ENCODE results near the gene SFXN3.
A peak's percentile ranks its signal among the peaks of the same experiment; 100 is the strongest.

SFXN3 gene

DNA sequence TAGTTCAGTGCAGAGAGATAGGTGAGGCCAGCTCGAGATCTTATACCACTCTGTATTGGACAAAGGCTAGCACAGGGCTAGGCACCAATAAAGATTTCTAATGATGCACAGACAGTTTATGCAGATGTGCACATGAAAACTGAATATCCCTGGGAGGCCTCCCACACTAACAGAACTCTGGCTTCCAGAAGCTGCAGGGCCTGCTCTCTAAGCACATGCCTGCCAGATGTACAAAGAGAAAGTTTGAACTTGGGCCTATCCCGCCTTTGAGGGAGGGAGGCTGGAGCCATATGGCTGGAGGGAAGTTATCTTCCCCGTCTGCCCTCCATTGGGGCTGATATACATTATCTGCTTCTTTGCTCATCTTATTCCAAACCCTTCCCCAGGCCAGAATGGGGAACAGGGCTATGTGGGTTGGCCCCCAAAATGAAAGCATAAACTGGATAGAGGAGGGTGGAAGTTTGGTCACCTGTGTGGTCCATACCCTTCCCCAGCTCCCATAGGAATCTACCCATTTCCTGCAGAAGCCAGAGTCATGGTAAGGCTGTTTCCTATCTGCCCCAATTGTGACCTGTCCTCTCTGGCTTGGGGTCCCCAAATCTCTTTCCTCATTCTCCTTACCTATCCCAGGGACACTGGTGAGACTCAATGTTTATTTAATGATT, 34.6 kb downstream of the SFXN3 start:
- Histone ChIP-seq H3K36me3 (ENCODE audit: control insufficient read depth, insufficient read depth, low read length) (no peaks in the 10 kb centered on the region), H3K27me3 (replicated peaks; ENCODE audit: control insufficient read depth, insufficient read depth, low read length, poor library complexity, severe bottlenecking) (peaks cover 34% of the 10 kb centered on the region), H3K4me1 (ENCODE audit: control insufficient read depth, insufficient read depth, low read length, poor library complexity, severe bottlenecking) (peaks cover 45% of the 10 kb centered on the region), H3K9me3 (ENCODE audit: control insufficient read depth, low read length) (no peaks in the 10 kb centered on the region), H3K4me3 (ENCODE audit: insufficient read depth, low read depth, low read length, poor library complexity, severe bottlenecking) (no peak overlapping the region), H3K27ac (ENCODE audit: insufficient read depth, low read length, poor library complexity, severe bottlenecking) (no peak overlapping the region)
- no peak for DNase-seq

DNA sequence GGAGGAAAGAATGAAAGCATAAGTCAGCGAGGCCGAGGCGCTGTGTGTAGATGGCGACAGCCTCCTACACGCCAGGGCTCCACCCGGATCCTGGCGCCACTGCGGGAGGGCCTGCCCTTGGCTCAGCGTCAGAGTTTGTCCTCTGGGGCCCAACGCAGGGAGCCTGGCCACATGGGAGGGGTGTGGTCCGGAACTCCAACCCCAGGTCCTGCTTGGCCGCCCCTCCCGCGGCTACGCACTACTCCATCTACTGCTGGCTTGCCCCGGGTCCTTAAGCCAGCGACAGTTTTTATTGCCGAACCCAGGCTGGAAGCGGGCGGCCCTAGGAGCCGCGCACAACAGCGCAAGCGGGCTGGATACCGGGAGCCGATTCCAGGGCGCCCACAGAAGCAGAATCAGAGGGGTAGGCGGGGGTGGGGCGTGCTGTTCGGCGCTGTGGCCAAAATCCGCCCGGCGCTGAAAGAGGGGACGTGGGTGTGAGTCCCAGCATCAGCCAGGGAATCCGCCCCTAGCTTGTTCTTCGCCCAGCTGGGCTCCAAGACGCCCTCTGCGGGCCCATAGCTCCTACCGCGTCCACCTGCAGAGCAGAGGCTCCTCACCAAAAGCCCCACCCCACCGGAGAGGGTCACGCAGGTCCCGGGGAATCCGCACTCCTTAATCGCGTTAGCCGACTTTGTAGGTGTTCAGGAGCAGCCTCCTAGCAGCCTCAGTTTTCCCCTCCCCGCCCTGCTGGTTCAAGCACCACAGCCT, 35.3 kb downstream of the SFXN3 start:
- H3K4me3 ChIP-seq (ENCODE audit: insufficient read depth, low read depth, low read length, poor library complexity, severe bottlenecking) = peak overlapping the region; percentile 19
- peaks cover 34% of the 10 kb centered on the region for H3K27me3 ChIP-seq (replicated peaks; ENCODE audit: control insufficient read depth, insufficient read depth, low read length, poor library complexity, severe bottlenecking)
- peaks cover 40% of the 10 kb centered on the region for H3K4me1 ChIP-seq (ENCODE audit: control insufficient read depth, insufficient read depth, low read length, poor library complexity, severe bottlenecking)
- H3K9me3 ChIP-seq (ENCODE audit: control insufficient read depth, low read length) = no peaks in the 10 kb centered on the region
- no peak overlapping the region for H3K27ac ChIP-seq (ENCODE audit: insufficient read depth, low read length, poor library complexity, severe bottlenecking)
- H3K36me3 ChIP-seq (ENCODE audit: control insufficient read depth, insufficient read depth, low read length) = no peaks in the 10 kb centered on the region
- peak; percentile 8 to 29 (median 25) for DNase-seq

DNA sequence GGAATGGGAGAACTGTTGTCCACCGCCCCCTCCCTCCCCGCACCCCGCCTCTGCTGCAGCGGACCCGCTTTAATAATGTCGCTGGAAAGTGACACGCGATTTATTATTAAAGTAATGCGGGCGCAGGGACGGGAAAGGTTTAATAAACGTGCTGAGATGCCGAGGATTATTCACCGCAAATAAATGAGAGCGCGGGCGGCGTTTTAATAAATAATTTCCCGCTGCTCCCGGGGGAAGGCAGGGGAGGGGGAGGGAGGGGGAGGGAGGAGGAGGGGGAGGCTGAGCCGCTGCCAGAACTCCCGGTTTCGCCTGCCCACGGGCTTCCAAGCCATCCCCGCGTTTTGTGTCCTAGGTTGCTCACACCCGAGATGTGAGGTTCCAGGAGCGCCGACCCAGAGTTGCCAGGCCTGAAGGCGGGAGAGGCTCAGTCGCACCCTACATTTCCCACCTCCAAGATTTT, 35.9 kb downstream of the SFXN3 start:
- Histone ChIP-seq H3K9me3 (ENCODE audit: control insufficient read depth, low read length) (no peaks in the 10 kb centered on the region), H3K4me1 (ENCODE audit: control insufficient read depth, insufficient read depth, low read length, poor library complexity, severe bottlenecking) (peaks cover 34% of the 10 kb centered on the region), H3K36me3 (ENCODE audit: control insufficient read depth, insufficient read depth, low read length) (no peaks in the 10 kb centered on the region), H3K4me3 (ENCODE audit: insufficient read depth, low read depth, low read length, poor library complexity, severe bottlenecking) (peak overlapping the region; percentile 60), H3K27me3 (replicated peaks; ENCODE audit: control insufficient read depth, insufficient read depth, low read length, poor library complexity, severe bottlenecking) (peaks cover 34% of the 10 kb centered on the region), H3K27ac (ENCODE audit: insufficient read depth, low read length, poor library complexity, severe bottlenecking) (no peak overlapping the region)
- no peak for DNase-seq

- H3K27me3 ChIP-seq (replicated peaks; ENCODE audit: control insufficient read depth, insufficient read depth, low read length, poor library complexity, severe bottlenecking) = peaks cover 34% of the 10 kb centered on the region
- H3K36me3 ChIP-seq (ENCODE audit: control insufficient read depth, insufficient read depth, low read length) = no peaks in the 10 kb centered on the region
- no peak overlapping the region for H3K27ac ChIP-seq (ENCODE audit: insufficient read depth, low read length, poor library complexity, severe bottlenecking)
- H3K4me1 ChIP-seq (ENCODE audit: control insufficient read depth, insufficient read depth, low read length, poor library complexity, severe bottlenecking) = peaks cover 28% of the 10 kb centered on the region
- peak; percentile 57 to 67 (median 61) for DNase-seq
- no peaks in the 10 kb centered on the region for H3K9me3 ChIP-seq (ENCODE audit: control insufficient read depth, low read length)
- H3K4me3 ChIP-seq (ENCODE audit: insufficient read depth, low read depth, low read length, poor library complexity, severe bottlenecking) = peak overlapping the region; percentile 60
These were observed 36.5 kb downstream of the SFXN3 start for GRCh38 chr10:101067356-101068083.

DNA sequence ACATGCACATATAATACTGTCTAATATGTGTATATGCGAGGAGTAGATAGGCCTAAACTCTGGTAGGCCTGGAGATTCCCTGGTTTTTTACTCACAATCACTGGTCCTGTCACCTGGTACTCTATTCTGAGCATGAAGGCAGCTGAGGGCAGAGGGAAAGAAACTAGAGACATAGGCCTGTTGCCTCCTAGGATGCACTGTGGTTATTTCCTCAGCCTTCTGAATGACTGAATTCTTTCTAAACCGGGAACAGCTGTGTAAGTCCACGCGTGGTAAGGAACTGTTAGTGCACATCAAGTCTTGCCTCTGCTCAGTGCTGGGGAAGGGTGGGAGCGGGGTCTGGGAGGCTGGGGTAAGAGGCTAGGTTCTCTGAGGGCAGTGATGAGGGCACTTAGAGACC, 38.4 kb downstream of the SFXN3 start:
- H3K27ac ChIP-seq (ENCODE audit: insufficient read depth, low read length, poor library complexity, severe bottlenecking) = no peak overlapping the region
- H3K4me3 ChIP-seq (ENCODE audit: insufficient read depth, low read depth, low read length, poor library complexity, severe bottlenecking) = no peak overlapping the region
- no peaks in the 10 kb centered on the region for H3K9me3 ChIP-seq (ENCODE audit: control insufficient read depth, low read length)
- H3K27me3 ChIP-seq (replicated peaks; ENCODE audit: control insufficient read depth, insufficient read depth, low read length, poor library complexity, severe bottlenecking) = peaks cover 23% of the 10 kb centered on the region
- no peaks in the 10 kb centered on the region for H3K36me3 ChIP-seq (ENCODE audit: control insufficient read depth, insufficient read depth, low read length)
- no peak for DNase-seq
- H3K4me1 ChIP-seq (ENCODE audit: control insufficient read depth, insufficient read depth, low read length, poor library complexity, severe bottlenecking) = peaks cover 17% of the 10 kb centered on the region

DNA sequence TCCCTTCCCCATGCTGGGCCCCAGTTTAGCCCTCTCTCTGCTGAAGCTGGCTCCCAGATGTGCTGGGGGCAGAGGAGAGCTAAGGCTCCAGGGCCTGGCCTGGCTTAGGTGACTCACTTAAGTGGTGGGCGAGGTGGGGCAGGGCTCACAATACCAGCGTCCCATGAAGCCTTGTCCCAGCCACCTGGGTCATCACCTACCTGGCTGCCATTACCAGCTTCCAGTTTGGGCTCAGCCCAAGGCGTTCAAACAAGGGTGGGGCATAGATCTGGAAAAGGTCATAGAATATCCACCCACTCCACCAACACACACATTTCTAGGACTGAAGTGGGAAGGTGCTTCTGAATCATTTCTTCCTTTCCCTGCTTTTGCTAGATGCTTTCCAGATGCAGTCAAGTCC, 39.1 kb downstream of the SFXN3 start:
- no peak overlapping the region for H3K27ac ChIP-seq (ENCODE audit: insufficient read depth, low read length, poor library complexity, severe bottlenecking)
- H3K9me3 ChIP-seq (ENCODE audit: control insufficient read depth, low read length) = no peaks in the 10 kb centered on the region
- no peak overlapping the region for H3K4me3 ChIP-seq (ENCODE audit: insufficient read depth, low read depth, low read length, poor library complexity, severe bottlenecking)
- no peaks in the 10 kb centered on the region for H3K36me3 ChIP-seq (ENCODE audit: control insufficient read depth, insufficient read depth, low read length)
- peaks cover 18% of the 10 kb centered on the region for H3K27me3 ChIP-seq (replicated peaks; ENCODE audit: control insufficient read depth, insufficient read depth, low read length, poor library complexity, severe bottlenecking)
- H3K4me1 ChIP-seq (ENCODE audit: control insufficient read depth, insufficient read depth, low read length, poor library complexity, severe bottlenecking) = peaks cover 17% of the 10 kb centered on the region
- DNase-seq = no peak

- Histone ChIP-seq H3K4me1 (ENCODE audit: control insufficient read depth, insufficient read depth, low read length, poor library complexity, severe bottlenecking) (peaks cover 12% of the 10 kb centered on the region), H3K27me3 (replicated peaks; ENCODE audit: control insufficient read depth, insufficient read depth, low read length, poor library complexity, severe bottlenecking) (peaks cover 15% of the 10 kb centered on the region), H3K27ac (ENCODE audit: insufficient read depth, low read length, poor library complexity, severe bottlenecking) (no peak overlapping the region), H3K36me3 (ENCODE audit: control insufficient read depth, insufficient read depth, low read length) (no peaks in the 10 kb centered on the region), H3K4me3 (ENCODE audit: insufficient read depth, low read depth, low read length, poor library complexity, severe bottlenecking) (no peak overlapping the region), H3K9me3 (ENCODE audit: control insufficient read depth, low read length) (no peaks in the 10 kb centered on the region)
- no peak for DNase-seq
These were observed 40.3 kb downstream of the SFXN3 start for GRCh38 chr10:101071267-101071884.

DNA sequence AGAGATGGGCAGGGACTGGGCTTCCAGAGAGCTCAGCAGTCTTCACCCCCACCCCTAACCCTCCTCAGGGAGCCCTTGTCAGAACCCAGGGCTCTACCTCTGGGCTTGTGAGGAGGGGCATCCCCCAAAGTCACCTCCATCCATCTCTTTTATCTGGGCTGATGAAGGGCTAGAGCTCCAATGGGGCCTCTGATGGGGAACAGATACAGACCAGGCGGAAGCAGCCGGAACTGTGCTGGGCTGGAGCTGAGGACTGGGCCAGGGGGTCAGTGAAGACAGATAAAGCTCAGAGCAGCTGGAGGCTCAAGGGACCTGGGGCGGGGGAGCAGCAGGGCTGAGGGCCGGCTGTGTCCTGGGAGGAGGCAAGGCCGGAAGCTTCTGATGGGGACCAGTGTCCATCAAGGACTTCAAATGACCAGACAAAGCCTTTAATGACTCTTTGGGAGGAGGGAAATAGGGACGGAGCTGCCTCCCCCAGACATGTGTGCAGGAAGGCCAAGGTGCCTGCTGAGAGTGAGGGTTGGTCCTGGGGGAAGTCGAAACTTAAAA, 40.9 kb downstream of the SFXN3 start:
- H3K27me3 ChIP-seq (replicated peaks; ENCODE audit: control insufficient read depth, insufficient read depth, low read length, poor library complexity, severe bottlenecking) = peaks cover 10% of the 10 kb centered on the region
- no peak for DNase-seq
- no peaks in the 10 kb centered on the region for H3K36me3 ChIP-seq (ENCODE audit: control insufficient read depth, insufficient read depth, low read length)
- no peaks in the 10 kb centered on the region for H3K9me3 ChIP-seq (ENCODE audit: control insufficient read depth, low read length)
- no peak overlapping the region for H3K4me3 ChIP-seq (ENCODE audit: insufficient read depth, low read depth, low read length, poor library complexity, severe bottlenecking)
- no peak overlapping the region for H3K27ac ChIP-seq (ENCODE audit: insufficient read depth, low read length, poor library complexity, severe bottlenecking)
- H3K4me1 ChIP-seq (ENCODE audit: control insufficient read depth, insufficient read depth, low read length, poor library complexity, severe bottlenecking) = peaks cover 6% of the 10 kb centered on the region

- DNase-seq = no peak
- H3K9me3 ChIP-seq (ENCODE audit: control insufficient read depth, low read length) = no peaks in the 10 kb centered on the region
- peaks cover 4% of the 10 kb centered on the region for H3K27me3 ChIP-seq (replicated peaks; ENCODE audit: control insufficient read depth, insufficient read depth, low read length, poor library complexity, severe bottlenecking)
- H3K4me3 ChIP-seq (ENCODE audit: insufficient read depth, low read depth, low read length, poor library complexity, severe bottlenecking) = no peak overlapping the region
- no peaks in the 10 kb centered on the region for H3K4me1 ChIP-seq (ENCODE audit: control insufficient read depth, insufficient read depth, low read length, poor library complexity, severe bottlenecking)
- H3K36me3 ChIP-seq (ENCODE audit: control insufficient read depth, insufficient read depth, low read length) = no peaks in the 10 kb centered on the region
- H3K27ac ChIP-seq (ENCODE audit: insufficient read depth, low read length, poor library complexity, severe bottlenecking) = no peak overlapping the region
These were observed 41.9 kb downstream of the SFXN3 start for GRCh38 chr10:101072923-101073322.
